HG03469 (cell line): ENCODE measurements around the gene SFT2D2.

Experiments
- ATAC-seq: cut with Tn5 transposase; IDR thresholded peaks from one replicate; pipeline ENCODE4 v1.9.1; 2021; ENCODE audit warnings: mild to moderate bottlenecking, moderate library complexity, moderate number of reproducible peaks; ENCODE audit not compliant: unreplicated experiment

Gene SFT2D2

GRCh38 chr1:168221275-168221674, 4.5 kb upstream of the SFT2D2 start:
- no peak for ATAC-seq

- ATAC-seq = no peak
Observed at GRCh38 chr1:168223261-168223660, 2.5 kb upstream of the SFT2D2 start.

- ATAC-seq = no peak
Observed at GRCh38 chr1:168223681-168224540, 1.9 kb upstream of the SFT2D2 start.

- no peak for ATAC-seq
Observed at GRCh38 chr1:168224991-168225390, 813 bp upstream of the SFT2D2 start.

- ATAC-seq = no peak
Observed at GRCh38 chr1:168227620-168228019, 1.8 kb downstream of the SFT2D2 start.

GRCh38 chr1:168229893-168230292, 4.1 kb downstream of the SFT2D2 start:
- ATAC-seq = no peak

GRCh38 chr1:168230709-168231108, 4.9 kb downstream of the SFT2D2 start:
- no peak for ATAC-seq

GRCh38 chr1:168234846-168235547, 9.2 kb downstream of the SFT2D2 start:
- ATAC-seq = peak; percentile 67

GRCh38 chr1:168235548-168235885, 9.7 kb downstream of the SFT2D2 start:
- no peak for ATAC-seq

- ATAC-seq = no peak
Observed at GRCh38 chr1:168235937-168236336, 10.1 kb downstream of the SFT2D2 start.

- ATAC-seq = peak; percentile 50
Observed at GRCh38 chr1:168236836-168237611, 11.2 kb downstream of the SFT2D2 start.

GRCh38 chr1:168243198-168243597, 17.4 kb downstream of the SFT2D2 start:
- ATAC-seq = no peak

GRCh38 chr1:168243636-168244212, 17.9 kb downstream of the SFT2D2 start:
- ATAC-seq = no peak

- ATAC-seq = no peak
Observed at GRCh38 chr1:168245042-168245441, 19.2 kb downstream of the SFT2D2 start.

- ATAC-seq = no peak
Observed at GRCh38 chr1:168246506-168246905, 20.7 kb downstream of the SFT2D2 start.

- no peak for ATAC-seq
Observed at GRCh38 chr1:168252204-168252733, 26.5 kb downstream of the SFT2D2 start.

- no peak for ATAC-seq
Observed at GRCh38 chr1:168256164-168256563, 30.4 kb downstream of the SFT2D2 start.

GRCh38 chr1:168257397-168257796, 31.6 kb downstream of the SFT2D2 start:
- no peak for ATAC-seq

GRCh38 chr1:168259567-168259966, 33.8 kb downstream of the SFT2D2 start:
- no peak for ATAC-seq

GRCh38 chr1:168260393-168260792, 34.6 kb downstream of the SFT2D2 start:
- no peak for ATAC-seq

GRCh38 chr1:168261390-168261789, 35.6 kb downstream of the SFT2D2 start:
- no peak for ATAC-seq
